Choroid plexus epithelial cell (primary cell): Measurements from ENCODE around the gene ASB11.

Experiments used
- DNase-seq: peaks from one replicate; pipeline ENCODE4 v3.0.0-alpha.2; 2010; ENCODE audit warnings: low read depth
- H3K4me3 ChIP-seq: 2 replicates; pipeline ENCODE4 v1.5.1; 2011; ENCODE audit warnings: low read depth, mild to moderate bottlenecking, control low read depth, low read length, moderate library complexity
- CTCF ChIP-seq: conservative IDR thresholded peaks from 2 replicates; pipeline ENCODE4 v1.5.1; 2011; ENCODE audit warnings: low read depth, mild to moderate bottlenecking, control low read depth, inconsistent platforms, low read length, moderate library complexity

ASB11 gene

GRCh38 chrX:15315509-15315908 is at the start of gene ASB11:
TSS of gene ASB11 (minus strand) at chrX:15315640. CDS start at chrX:15315605, 35 bp downstream.
- TF ChIP-seq CTCF, result no peak
- DNase-seq, result no peak
- H3K4me3 ChIP-seq, result no peak within 1 kb of the TSS

- no peak for TF ChIP-seq CTCF
- DNase-seq, result peak; percentile 28
These were observed 44.3 kb upstream of the ASB11 start for GRCh38 chrX:15359701-15360100.

GRCh38 chrX:15358533-15358932 is 43.1 kb upstream of the ASB11 start:
- no peak overlapping the region for H3K4me3 ChIP-seq
- TF ChIP-seq CTCF, result no peak
- no peak for DNase-seq

More at GRCh38 chrX:15359701-15360100, 44.3 kb upstream of the ASB11 start:
- no peak overlapping the region for H3K4me3 ChIP-seq

GRCh38 chrX:15356444-15356843 is 41.0 kb upstream of the ASB11 start:
- no peak for TF ChIP-seq CTCF
- H3K4me3 ChIP-seq, result no peak overlapping the region
- peak; percentile 79 for DNase-seq

- no peak overlapping the region for H3K4me3 ChIP-seq
- peak; percentile 17 for DNase-seq
- TF ChIP-seq CTCF, result no peak
These were observed 35.0 kb upstream of the ASB11 start for GRCh38 chrX:15350329-15350996.

GRCh38 chrX:15349046-15349445 is 33.6 kb upstream of the ASB11 start:
- TF ChIP-seq CTCF, result peak; percentile 59
- DNase-seq, result peak; percentile 82
- no peak overlapping the region for H3K4me3 ChIP-seq

- H3K4me3 ChIP-seq, result no peak overlapping the region
- TF ChIP-seq CTCF, result no peak
- no peak for DNase-seq
These were observed 30.5 kb upstream of the ASB11 start for GRCh38 chrX:15345976-15346375.
